Hypothalamus (tissue), 51 donors: ENCODE measurements around the gene TRPV2.
"Not testable (repeated sequence)": the region's sequence is repeated elsewhere in the genome, so short reads cannot be mapped to it uniquely, and the experiment has no call there.

Experiments used
- DNase-seq, 51 donors: peaks; one replicate each; lab custom pipeline; 2025; lab: John Stamatoyannopoulos, UW

Gene TRPV2

GRCh38 chr17:16434662-16435061 is 19.3 kb downstream of the TRPV2 start:
- DNase-seq: no peak

GRCh38 chr17:16435925-16436886 is 20.8 kb downstream of the TRPV2 start:
- DNase-seq: no peak

GRCh38 chr17:16437083-16437482 is 21.7 kb downstream of the TRPV2 start:
- DNase-seq: no peak

GRCh38 chr17:16438173-16438556 is 22.8 kb downstream of the TRPV2 start:
- no peak for DNase-seq

- peak; percentile 81 to 100 (median 96) for DNase-seq
These were observed 23.4 kb downstream of the TRPV2 start for GRCh38 chr17:16438557-16439302.

- DNase-seq: no peak
These were observed 24.0 kb downstream of the TRPV2 start for GRCh38 chr17:16439303-16439791.

- no peak for DNase-seq
These were observed 24.5 kb downstream of the TRPV2 start for GRCh38 chr17:16439811-16440351.

GRCh38 chr17:16440354-16440753 is 25.0 kb downstream of the TRPV2 start:
- not testable (repeated sequence) for DNase-seq

GRCh38 chr17:16440901-16441629 is 25.7 kb downstream of the TRPV2 start:
- DNase-seq: no peak

GRCh38 chr17:16442141-16442540 is 26.8 kb downstream of the TRPV2 start:
- no peak for DNase-seq

- DNase-seq: no peak
These were observed 27.5 kb downstream of the TRPV2 start for GRCh38 chr17:16442594-16443510.

GRCh38 chr17:16443511-16444257 is 28.3 kb downstream of the TRPV2 start:
- DNase-seq: no peak

- DNase-seq: peak in 1 of 51 donors; percentile 22
These were observed 29.0 kb downstream of the TRPV2 start for GRCh38 chr17:16444258-16444886.

GRCh38 chr17:16446338-16446983 is 31.1 kb downstream of the TRPV2 start:
- DNase-seq: no peak

GRCh38 chr17:16447676-16448075 is 32.3 kb downstream of the TRPV2 start:
- no peak for DNase-seq

GRCh38 chr17:16448490-16448889 is 33.1 kb downstream of the TRPV2 start:
- no peak for DNase-seq

GRCh38 chr17:16449121-16449570 is 33.8 kb downstream of the TRPV2 start:
- no peak for DNase-seq

GRCh38 chr17:16450028-16450427 is 34.7 kb downstream of the TRPV2 start:
- no peak for DNase-seq
